Ishikawa (cell line): ENCODE measurements around the gene GHITM.

Experiments used
- CEBPB ChIP-seq: IDR thresholded peaks from 2 replicates; pipeline ENCODE4 v1.6.1; 2012
- CREB1 ChIP-seq: IDR thresholded peaks from 2 replicates; pipeline ENCODE4 v1.6.1; 2012; ENCODE audit warnings: low read depth
- NFIC ChIP-seq: IDR thresholded peaks from 2 replicates; pipeline ENCODE4 v1.6.1; 2012
- RAD21 ChIP-seq: IDR thresholded peaks from 2 replicates; pipeline ENCODE4 v1.6.1; 2012; ENCODE audit warnings: low read depth

GRCh38 chr10:84135836-84136235 is 3.5 kb upstream of the GHITM start:
- TF ChIP-seq RAD21 (no peak), CREB1 (no peak), NFIC (no peak), CEBPB (no peak)
